GM19238 (cell line): ENCODE measurements around the gene BET1L.
"Not testable (repeated sequence)": the region's sequence is repeated elsewhere in the genome, so short reads cannot be mapped to it uniquely, and the experiment has no call there.

Experiments
- DNase-seq: peaks from one replicate; pipeline ENCODE4 v3.0.0; 2011; ENCODE audit warnings: low spot score; ENCODE audit not compliant: insufficient read length

BET1L gene

DNA sequence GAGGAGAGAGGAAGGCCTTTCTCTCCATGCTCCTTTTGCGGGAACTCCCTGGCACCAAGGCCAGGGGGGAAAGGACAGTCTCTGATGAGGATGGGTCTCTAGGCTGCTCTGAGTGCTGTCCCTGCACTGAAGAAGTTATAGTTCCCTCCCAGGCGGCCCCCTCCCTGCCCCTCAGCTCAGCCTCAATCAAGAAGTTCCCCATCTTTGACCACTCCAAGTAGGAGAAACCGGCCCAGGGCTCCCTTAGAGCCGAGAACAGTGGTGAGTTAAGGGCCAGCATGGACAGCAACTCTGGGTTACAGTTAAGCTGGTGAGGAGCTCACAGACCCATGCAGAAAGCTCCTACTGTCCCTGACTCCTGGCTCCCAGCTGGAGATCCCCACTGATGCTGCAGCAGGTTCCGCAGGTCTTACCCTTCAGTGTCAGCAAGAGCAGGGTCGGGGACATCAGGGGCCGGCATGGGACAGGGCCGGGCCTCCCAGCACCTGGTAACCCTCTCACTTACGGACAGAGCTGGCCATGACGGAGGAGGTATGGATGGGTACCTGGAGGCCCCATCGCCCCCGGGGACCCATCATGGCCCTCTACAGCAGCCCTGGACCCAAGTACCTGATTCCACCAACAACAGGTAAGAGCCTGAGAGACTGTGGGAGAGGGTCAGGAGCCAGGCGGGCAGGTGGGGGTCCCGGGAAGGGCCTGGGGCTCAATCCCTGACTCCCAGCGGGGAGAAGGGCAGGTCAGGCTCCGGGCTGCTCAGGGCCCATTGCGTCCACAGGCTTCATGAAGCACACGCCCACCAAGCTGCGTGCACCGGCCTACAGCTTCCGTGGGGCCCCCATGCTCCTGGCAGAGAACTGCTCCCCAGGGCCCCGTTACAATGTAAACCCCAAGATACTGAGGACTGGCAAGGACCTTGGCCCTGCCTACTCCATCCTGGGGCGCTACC, 10.1 kb downstream of the BET1L start:
- DNase-seq: no peak

DNA sequence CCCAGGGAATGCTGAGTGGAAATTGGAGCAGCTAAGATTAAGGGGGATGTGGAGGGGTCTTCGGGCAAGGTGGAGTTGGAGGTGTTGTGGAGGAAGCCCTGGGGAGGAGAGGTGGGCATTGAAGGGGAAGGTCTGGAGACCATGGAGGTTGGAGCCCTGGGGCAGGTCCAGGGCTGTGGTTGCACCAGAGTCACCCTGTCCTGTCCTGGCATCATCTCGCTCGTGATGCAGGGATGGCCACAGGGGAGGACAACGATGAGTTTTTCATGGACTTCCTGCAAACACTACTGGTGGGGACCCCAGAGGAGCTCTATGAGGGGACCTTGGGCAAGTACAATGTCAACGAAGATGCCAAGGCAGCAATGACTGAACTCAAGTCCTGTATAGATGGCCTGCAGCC, 13.7 kb downstream of the BET1L start:
- not testable (repeated sequence) for DNase-seq

DNA sequence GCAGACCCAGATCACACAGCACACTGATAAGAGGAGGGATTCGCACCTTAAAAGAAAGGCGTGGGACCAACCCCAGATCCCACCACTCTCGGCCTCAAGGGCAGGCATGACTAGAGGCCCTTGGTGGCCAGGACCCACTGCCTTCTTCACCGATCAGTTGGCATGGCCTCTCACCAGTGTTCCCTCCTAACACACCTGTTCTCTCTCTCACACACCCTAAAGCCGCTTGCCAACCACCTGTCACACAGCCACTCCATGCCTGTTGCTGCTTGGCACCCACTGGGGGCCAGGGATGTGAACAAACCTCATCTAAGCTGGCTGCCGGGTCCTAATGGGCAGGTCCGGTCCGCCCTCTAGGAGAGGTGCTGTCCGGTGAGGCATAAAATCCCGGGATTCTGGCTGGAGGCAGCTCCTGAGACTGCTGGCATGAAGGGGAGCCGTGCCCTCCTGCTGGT, 14.5 kb downstream of the BET1L start, which contains the start of gene SCGB1C1:
TSS of gene SCGB1C1 (plus strand) at position 405 of the 455 bp plus-strand sequence. CDS start at position 427, 22 bp downstream.
- not testable (repeated sequence) for DNase-seq

DNA sequence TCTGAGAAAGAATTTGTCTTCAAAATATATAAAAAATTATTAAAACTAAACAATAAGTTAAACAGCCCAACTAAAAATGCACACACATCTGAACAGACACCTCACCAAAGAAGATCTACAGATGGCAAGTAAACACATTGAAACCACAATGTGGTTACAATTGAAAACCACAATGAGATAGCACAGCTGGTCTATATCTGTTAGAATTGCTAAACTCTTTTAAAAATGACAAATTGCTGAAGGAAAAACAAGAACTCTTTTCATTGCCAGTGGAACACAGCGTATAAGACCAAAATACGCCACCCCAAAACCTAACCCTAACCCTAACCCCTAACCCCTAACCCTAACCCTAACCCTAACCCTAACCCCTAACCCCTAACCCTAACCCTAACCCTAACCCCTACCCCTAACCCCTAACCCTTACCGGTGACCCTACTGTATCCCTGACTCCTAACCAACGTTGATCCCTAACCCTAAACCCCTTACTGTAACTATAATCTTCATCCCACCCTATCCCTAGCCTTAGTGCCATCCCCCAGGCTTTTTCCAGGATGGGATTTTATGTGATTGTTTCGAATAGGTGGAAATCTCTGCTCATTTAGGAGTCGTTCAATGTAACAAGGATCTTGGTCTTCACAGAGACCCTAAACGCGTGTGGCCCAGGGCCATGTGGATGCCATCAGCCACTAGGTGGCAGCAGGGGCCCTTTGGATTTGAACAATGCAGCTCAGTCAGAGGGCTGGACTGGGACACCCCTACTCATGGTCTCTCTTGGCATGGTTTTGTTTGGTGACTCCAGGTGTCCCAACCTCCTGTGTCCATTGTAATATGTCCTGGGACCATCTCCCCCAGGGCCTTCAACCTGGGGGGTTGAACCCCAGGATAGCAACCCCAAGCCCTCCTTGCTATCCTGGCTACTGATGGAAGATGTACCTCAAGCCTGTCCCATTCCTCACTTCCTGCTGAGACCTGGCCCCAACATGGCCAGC, 15.4 kb downstream of the BET1L start:
- not testable (repeated sequence) for DNase-seq

DNA sequence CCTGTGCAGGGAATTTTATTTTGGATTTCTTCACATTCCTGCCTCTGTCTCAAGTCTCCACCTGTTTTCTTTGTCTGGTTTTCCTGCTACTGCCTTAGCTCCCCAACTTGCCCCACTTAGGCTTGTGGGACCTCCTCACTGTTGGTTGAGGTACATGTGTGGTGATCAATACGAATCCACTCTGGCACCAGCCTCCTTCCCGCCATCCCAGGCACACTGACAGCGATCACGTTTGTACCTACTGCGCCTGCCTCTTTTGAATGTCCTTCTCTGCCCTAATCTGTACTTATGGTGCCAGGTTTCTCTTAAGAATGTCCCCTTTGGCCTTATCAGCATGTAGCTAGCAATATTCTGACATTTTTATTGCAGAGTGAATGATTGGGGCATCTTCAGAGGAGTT, 16.7 kb downstream of the BET1L start:
- DNase-seq: not testable (repeated sequence)

DNA sequence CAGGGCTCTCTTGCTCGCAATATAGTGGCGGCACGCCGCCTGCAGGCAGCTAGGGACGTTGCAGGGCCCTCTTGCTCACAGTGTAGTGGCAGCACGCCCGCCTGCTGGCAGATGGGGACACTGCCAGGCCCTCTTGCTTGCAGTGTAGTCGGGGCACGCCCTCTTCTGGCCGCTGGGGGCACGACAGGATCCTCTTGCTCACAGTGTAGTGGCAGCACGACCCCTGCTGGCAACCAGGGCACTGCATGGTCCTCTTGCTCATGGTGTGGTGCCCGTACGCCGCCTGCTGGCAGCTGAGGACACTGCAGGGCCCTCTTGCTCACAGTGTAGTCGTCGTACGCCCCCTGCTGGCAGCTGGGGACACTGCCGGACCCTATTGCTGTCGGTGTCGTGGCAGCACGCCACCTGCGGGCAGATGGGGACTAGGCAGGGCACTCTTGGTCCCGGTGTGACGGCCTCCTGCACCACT, 17.3 kb downstream of the BET1L start:
- DNase-seq: not testable (repeated sequence)

DNA sequence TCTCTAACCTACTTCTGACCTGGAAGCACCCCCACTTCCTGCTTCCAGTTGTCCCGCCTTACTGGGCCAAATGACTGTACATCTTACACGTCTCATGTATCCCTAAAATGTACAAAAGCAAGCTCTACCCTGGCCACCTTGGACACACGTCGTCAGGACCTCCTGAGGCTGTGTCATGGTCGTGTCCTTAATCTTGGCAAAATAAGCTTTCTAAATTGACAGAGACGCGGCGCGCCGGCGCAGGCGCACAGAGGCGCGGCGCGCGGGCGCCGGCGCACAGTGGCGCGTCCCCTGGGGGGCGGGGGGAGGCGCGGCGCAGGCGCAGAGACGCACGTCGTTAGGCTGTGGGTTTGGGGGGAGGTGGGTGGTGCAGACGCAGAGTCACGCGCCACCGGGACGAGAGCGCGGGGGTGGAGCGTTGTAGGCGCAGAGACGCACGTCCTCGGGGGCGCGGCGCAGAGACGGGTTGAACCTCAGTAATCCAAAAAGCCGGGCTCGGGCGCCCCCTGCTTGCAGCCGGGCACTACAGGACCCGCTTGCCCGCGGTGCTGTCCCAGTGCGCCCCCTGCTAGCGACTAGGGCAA, 17.9 kb downstream of the BET1L start:
- DNase-seq: not testable (repeated sequence)

DNA sequence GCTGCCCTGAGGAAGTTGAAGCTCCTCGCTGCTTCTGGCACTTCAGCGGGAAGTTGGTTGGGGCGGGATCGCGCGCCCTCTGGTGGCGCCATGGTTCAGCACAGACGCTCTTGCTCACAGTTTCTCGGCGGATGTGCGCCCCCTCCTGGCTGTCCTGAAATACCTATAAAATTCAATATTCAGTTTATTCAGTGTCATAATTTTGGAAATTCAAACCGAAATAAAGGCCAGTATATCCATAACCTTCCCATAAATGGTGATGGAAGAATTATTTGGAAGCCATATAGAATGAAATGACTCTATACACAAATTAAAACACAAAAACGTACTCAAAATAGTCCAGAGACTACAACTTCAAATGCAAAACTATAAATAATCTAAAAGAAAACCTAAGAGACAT, 27.0 kb downstream of the BET1L start:
- not testable (repeated sequence) for DNase-seq
